Cardiac septum (tissue), 1 donor: Measurements from ENCODE around the gene TEAD2. TPM values are rescaled to one million over a fixed set of nuclear protein-coding genes. Genes with fewer than 3 reads are reported as not detected.

Experiments
- DNase-seq: peaks from one replicate; pipeline ENCODE4 v3.0.0-alpha.2; 2020; ENCODE audit warnings: low spot score
- intact Hi-C: fragments of 100-400 bp; cut with DNase I; formaldehyde crosslinking; loops from one replicate; pipeline ENCODE4 v1.14.0; 2022
- total RNA-seq: library from RNA; stranded (reverse); fragmentation: NEBNext Ultra II Directional; extraction: Animal tissue kit (Norgen Biotek cat#: 25700); gene quantifications from one replicate; pipeline ENCODE4 v1.2.1, GENCODE V29; 2021
- donor health status: DM: no; HTN: no; CAD: no.

The TEAD2 gene
- total RNA-seq, 1 donor from 2014 or later = 39.9 TPM

- no peak for DNase-seq
- intact Hi-C loops = no loop called here
Observed at GRCh38 chr19:49357186-49357585, 5.0 kb downstream of the TEAD2 start.

- intact Hi-C loops = no loop called here
- DNase-seq = no peak
Observed at GRCh38 chr19:49356382-49356781, 5.8 kb downstream of the TEAD2 start.

- intact Hi-C loops = no loop called here
- no peak for DNase-seq
Observed at GRCh38 chr19:49355909-49356353, 6.3 kb downstream of the TEAD2 start.

GRCh38 chr19:49349567-49349966 is 12.6 kb downstream of the TEAD2 start:
- intact Hi-C loops = no loop called here
- no peak for DNase-seq

GRCh38 chr19:49348305-49349189 is 13.7 kb downstream of the TEAD2 start:
- no peak for DNase-seq
- intact Hi-C loops = no loop called here

- no peak for DNase-seq
- intact Hi-C loops = no loop called here
Observed at GRCh38 chr19:49347835-49348234, 14.4 kb downstream of the TEAD2 start.

GRCh38 chr19:49347191-49347590 is 15.0 kb downstream of the TEAD2 start:
- no peak for DNase-seq
- intact Hi-C loops = no loop called here

GRCh38 chr19:49344505-49345423 is 17.5 kb downstream of the TEAD2 start:
- intact Hi-C loops = no loop called here
- DNase-seq = no peak

GRCh38 chr19:49343123-49343522 is 19.1 kb downstream of the TEAD2 start:
- intact Hi-C loops = no loop called here
- DNase-seq = peak; percentile 69

- DNase-seq = peak; percentile 35
- intact Hi-C loops = no loop called here
Observed at GRCh38 chr19:49342291-49342721, 19.9 kb downstream of the TEAD2 start.

GRCh38 chr19:49340865-49341718 is 21.1 kb downstream of the TEAD2 start:
- DNase-seq = peak; percentile 60
- intact Hi-C loops = loop anchor here (2.0 kb wide), 1 partner anchor 20 kb away; no protein-coding TSS in a partner anchor

- intact Hi-C loops = loop anchor here (2.0 kb wide), 1 partner anchor 21 kb away; no protein-coding TSS in a partner anchor
- peak; percentile 77 for DNase-seq
Observed at GRCh38 chr19:49340069-49340864, 21.9 kb downstream of the TEAD2 start.

- peak; percentile 90 for DNase-seq
- intact Hi-C loops = loop anchor here (2.0 kb wide), 1 partner anchor 21 kb away; no protein-coding TSS in a partner anchor
Observed at GRCh38 chr19:49339301-49340068, 22.7 kb downstream of the TEAD2 start.

GRCh38 chr19:49338691-49339300 is 23.4 kb downstream of the TEAD2 start:
- intact Hi-C loops = no loop called here
- DNase-seq = peak; percentile 75

- intact Hi-C loops = no loop called here
- no peak for DNase-seq
Observed at GRCh38 chr19:49338023-49338677, 24.1 kb downstream of the TEAD2 start.

- DNase-seq = no peak
- intact Hi-C loops = no loop called here
Observed at GRCh38 chr19:49337267-49338022, 24.8 kb downstream of the TEAD2 start.
